Heart left ventricle (tissue), 13 donors: ENCODE results near the gene C1orf141.

Experiments
- CTCF ChIP-seq, 12 donors: fragments of 200-600 bp; sonication (generic) in 4 of 12; IDR thresholded peaks; one replicate each; pipeline versions ENCODE4 v1.5.0 to v1.8.0; 2018 to 2022; ENCODE audit warnings: antibody characterized with exemption in 12 of 12, mild to moderate bottlenecking in 5 of 12
- POLR2A ChIP-seq, 2 donors: fragments of 450-650 bp; IDR thresholded peaks; one replicate each; pipeline ENCODE4 v1.6.1; 2017; ENCODE audit warnings: antibody characterized with exemption in 2 of 2, mild to moderate bottlenecking in 2 of 2, moderate library complexity in 2 of 2
- donor health status: ischemic (EF 13 %, LVEDD 7.1; RV severe dilation, severe dysfunction).
- donor health status: DM: no; HTN: yes; CAD: no.
- donor health status: DM: no; HTN: no; CAD: no.
- donor health status: ischemic (EF 25% LVEDD 6.9; RV normal size, moderate dysfunction).
- donor health status: ischemic (EF 25% LVEDD 5.7; RV mildly dilated, moderate dysfunction).
- donor health status: ischemic (EF 35%, LVEDD 5.7; RV mildly dilated, moderate dysfunction).
- donor health status: nonischemic (EF 11% LVEDD 7.7; RV severe dilation, severe dysfunction).
- donor health status: DM: yes; HTN: yes; CAD: no.
- donor health status: PGD.
- donor health status: ischemic (EF 29% LVEDD 5.4; RV normal size, mild dysfunction).
- donor health status: nonischemic (EF 23%, LVEDD 6.1; RV moderate dilation, normal function).

- TF ChIP-seq CTCF (IDR thresholded peaks at IDR 0.05) (no peak), POLR2A (IDR thresholded peaks at IDR 0.05) (no peak)
These were observed 20.6 kb downstream of the C1orf141 start for GRCh38 chr1:67114162-67114561.
